Activated CD4-positive, alpha-beta T cell treated with anti-CD3 and anti-CD28 coated beads, Interleukin-2, amount 10 ng/mL, durations not matched to agents 24 days and 14 days (primary cell): ENCODE results near the gene SRC. TPM values are rescaled to one million over a fixed set of nuclear protein-coding genes. Genes with fewer than 3 reads are reported as not detected.

Experiments
- DNase-seq: peaks from one replicate; pipeline ENCODE4 v3.0.0; 2022
- H3K27ac Mint-ChIP-seq: one replicate; pipeline ENCODE4 v1.8.0; 2022; ENCODE audit warnings: mild to moderate bottlenecking, mixed read lengths
- H3K27me3 Mint-ChIP-seq: one replicate; pipeline ENCODE4 v1.8.0; 2022; ENCODE audit warnings: mixed read lengths
- H3K36me3 Mint-ChIP-seq: one replicate; pipeline ENCODE4 v1.8.0; 2022; ENCODE audit warnings: low read depth, mild to moderate bottlenecking, mixed read lengths
- H3K4me1 Mint-ChIP-seq: one replicate; pipeline ENCODE4 v1.8.0; 2021; ENCODE audit warnings: mixed read lengths
- H3K4me3 Mint-ChIP-seq: one replicate; pipeline ENCODE4 v1.8.0; 2022; ENCODE audit warnings: mild to moderate bottlenecking, moderate library complexity, mixed read lengths
- H3K9me3 Mint-ChIP-seq: one replicate; pipeline ENCODE4 v1.8.0; 2021; ENCODE audit warnings: mixed read lengths
- intact Hi-C: fragments of 100-400 bp; cut with micrococcal nuclease; formaldehyde crosslinking; loops from one replicate; pipeline ENCODE4 v1.15.1; 2023
- total RNA-seq: library from RNA; stranded (reverse); gene quantifications from 2 replicates; pipeline ENCODE4 v1.2.3, GENCODE V29; 2022

SRC gene
- total RNA-seq, 1 donor from 2014 or later = 5.4 TPM

DNA sequence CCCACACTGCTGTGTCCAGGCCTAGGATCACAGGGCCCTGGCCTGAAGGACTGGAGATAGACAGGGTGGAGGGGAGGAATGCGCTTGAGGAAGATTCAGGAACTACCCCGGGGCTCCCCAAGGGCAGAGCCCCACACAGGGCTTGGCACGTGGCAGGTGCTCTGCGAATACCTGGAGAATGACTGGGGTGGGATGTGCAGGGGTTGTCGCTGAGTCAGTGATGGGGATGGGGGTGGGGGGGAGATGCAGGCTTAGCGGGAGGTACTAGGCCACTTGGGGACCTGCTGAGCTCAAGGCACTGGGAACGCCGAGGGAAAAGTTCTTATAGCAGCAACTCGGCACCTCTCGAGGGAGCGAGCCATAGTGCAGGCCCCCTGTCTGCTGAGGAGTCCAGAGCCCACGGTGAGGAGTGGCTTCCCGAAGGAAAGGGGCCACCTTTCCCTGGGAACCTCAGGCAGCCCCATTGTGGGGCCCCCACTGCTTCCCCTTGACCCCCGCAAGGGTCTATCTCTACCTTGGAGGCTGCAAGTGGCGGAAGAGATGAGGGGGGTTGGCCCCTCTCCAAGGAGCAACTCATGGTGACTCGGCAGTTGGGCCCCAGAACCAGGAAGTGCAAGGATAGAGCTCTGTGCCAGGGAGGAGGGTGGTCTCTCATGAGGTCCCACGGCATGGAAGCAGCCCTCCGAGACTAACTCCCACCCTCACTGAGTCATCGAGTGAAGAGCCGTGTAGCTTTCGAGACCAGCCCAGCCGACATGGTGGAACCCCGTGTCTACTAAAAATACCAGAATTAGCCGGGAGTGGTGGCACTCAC lies 33.1 kb downstream of the SRC start:
- H3K36me3 Mint-ChIP-seq = no peaks in the 10 kb centered on the region
- H3K27ac Mint-ChIP-seq = no peak overlapping the region
- H3K27me3 Mint-ChIP-seq = peaks cover 3% of the 10 kb centered on the region
- intact Hi-C loops = no loop called here
- no peaks in the 10 kb centered on the region for H3K9me3 Mint-ChIP-seq
- DNase-seq = no peak
- peaks cover 8% of the 10 kb centered on the region for H3K4me1 Mint-ChIP-seq
- H3K4me3 Mint-ChIP-seq = no peak overlapping the region

GRCh38 chr20:37379967-37380828 lies 34.3 kb downstream of the SRC start:
- no peak overlapping the region for H3K4me3 Mint-ChIP-seq
- H3K27me3 Mint-ChIP-seq = peaks cover 7% of the 10 kb centered on the region
- H3K9me3 Mint-ChIP-seq = no peaks in the 10 kb centered on the region
- intact Hi-C loops = loop anchor here (5.0 kb wide), 1 partner anchor 183 kb away; no protein-coding TSS in a partner anchor
- peaks cover 12% of the 10 kb centered on the region for H3K4me1 Mint-ChIP-seq
- no peaks in the 10 kb centered on the region for H3K36me3 Mint-ChIP-seq
- no peak overlapping the region for H3K27ac Mint-ChIP-seq
- DNase-seq = no peak

GRCh38 chr20:37380864-37381579 lies 35.1 kb downstream of the SRC start:
- no peaks in the 10 kb centered on the region for H3K9me3 Mint-ChIP-seq
- peaks cover 7% of the 10 kb centered on the region for H3K27me3 Mint-ChIP-seq
- intact Hi-C loops = loop anchor here (5.0 kb wide), 1 partner anchor 184 kb away; no protein-coding TSS in a partner anchor
- peaks cover 12% of the 10 kb centered on the region for H3K4me1 Mint-ChIP-seq
- no peak overlapping the region for H3K4me3 Mint-ChIP-seq
- H3K36me3 Mint-ChIP-seq = no peaks in the 10 kb centered on the region
- no peak overlapping the region for H3K27ac Mint-ChIP-seq
- no peak for DNase-seq

DNA sequence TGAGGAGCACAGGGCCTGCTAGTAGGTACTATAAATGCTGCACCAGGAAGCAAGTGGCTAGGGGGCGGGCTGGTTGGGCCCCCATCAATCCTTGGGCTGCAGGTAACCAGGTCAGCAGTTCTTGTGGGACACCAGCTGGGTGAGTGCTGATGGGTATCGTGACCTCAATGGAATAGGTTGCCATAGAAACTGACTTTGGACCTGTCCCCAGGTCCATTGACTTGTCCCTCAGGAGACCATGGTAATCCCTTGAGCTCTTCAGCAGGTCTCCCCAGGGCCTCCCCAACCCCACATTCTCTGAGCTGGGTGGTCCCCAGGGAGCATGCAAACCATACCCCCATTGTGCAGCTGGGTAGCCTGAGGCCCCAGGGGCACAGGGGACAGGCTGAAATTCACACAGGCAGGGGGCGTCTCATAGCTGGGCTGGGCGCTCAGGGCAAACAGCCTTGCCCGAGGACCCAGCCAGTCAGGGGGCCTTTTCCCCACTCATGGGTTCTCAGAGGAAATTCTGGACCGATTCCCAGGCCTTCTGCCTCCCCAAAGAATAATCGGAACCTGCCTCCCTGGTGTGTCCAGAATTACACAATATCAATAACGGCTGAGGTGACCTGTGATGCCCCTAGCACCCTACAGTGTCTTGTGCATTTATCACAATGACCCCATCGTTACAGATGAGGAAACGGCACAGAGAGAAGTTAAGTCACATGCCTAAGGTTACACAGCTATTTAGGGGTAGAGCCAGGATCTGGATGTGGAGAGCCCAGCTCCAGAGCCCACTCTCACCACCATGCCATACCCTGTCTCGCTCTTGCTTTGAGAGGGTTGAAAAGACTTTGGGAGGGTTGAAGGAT lies 35.9 kb downstream of the SRC start:
- no peak for DNase-seq
- no peak overlapping the region for H3K4me3 Mint-ChIP-seq
- intact Hi-C loops = loop anchor here (5.0 kb wide), 1 partner anchor 185 kb away; no protein-coding TSS in a partner anchor
- no peaks in the 10 kb centered on the region for H3K9me3 Mint-ChIP-seq
- no peaks in the 10 kb centered on the region for H3K36me3 Mint-ChIP-seq
- no peak overlapping the region for H3K27ac Mint-ChIP-seq
- peaks cover 7% of the 10 kb centered on the region for H3K27me3 Mint-ChIP-seq
- peaks cover 12% of the 10 kb centered on the region for H3K4me1 Mint-ChIP-seq

- peak overlapping the region; percentile 8 for H3K27ac Mint-ChIP-seq
- H3K4me1 Mint-ChIP-seq = peaks cover 7% of the 10 kb centered on the region
- peaks cover 7% of the 10 kb centered on the region for H3K27me3 Mint-ChIP-seq
- intact Hi-C loops = loop anchor here (5.0 kb wide), 1 partner anchor 185 kb away; no protein-coding TSS in a partner anchor
- H3K4me3 Mint-ChIP-seq = peak overlapping the region; percentile 69
- no peak for DNase-seq
- H3K36me3 Mint-ChIP-seq = no peaks in the 10 kb centered on the region
- H3K9me3 Mint-ChIP-seq = no peaks in the 10 kb centered on the region
These were observed 36.7 kb downstream of the SRC start for GRCh38 chr20:37382482-37383120.

GRCh38 chr20:37383229-37383989 lies 37.5 kb downstream of the SRC start:
- Mint-ChIP-seq H3K27ac (no peak overlapping the region), H3K27me3 (peaks cover 7% of the 10 kb centered on the region), H3K36me3 (no peaks in the 10 kb centered on the region), H3K4me3 (peak overlapping the region; percentile 69), H3K4me1 (peaks cover 7% of the 10 kb centered on the region), H3K9me3 (no peaks in the 10 kb centered on the region)
- intact Hi-C loops = loop anchor here (5.0 kb wide), 1 partner anchor 186 kb away; no protein-coding TSS in a partner anchor
- DNase-seq = no peak

GRCh38 chr20:37384683-37385174 lies 38.8 kb downstream of the SRC start:
- Mint-ChIP-seq H3K4me1 (peaks cover 7% of the 10 kb centered on the region), H3K9me3 (no peaks in the 10 kb centered on the region), H3K27ac (peak overlapping the region; percentile 85), H3K4me3 (peak overlapping the region; percentile 72), H3K27me3 (peaks cover 7% of the 10 kb centered on the region), H3K36me3 (no peaks in the 10 kb centered on the region)
- peak; percentile 96 for DNase-seq
- intact Hi-C loops = loop anchor here (1.0 to 5.0 kb wide), 3 partner anchors 115 to 187 kb away; no protein-coding TSS in a partner anchor

GRCh38 chr20:37385176-37385575 lies 39.2 kb downstream of the SRC start:
- Mint-ChIP-seq H3K27ac (peak overlapping the region; percentile 85), H3K9me3 (no peaks in the 10 kb centered on the region)
- no peak for DNase-seq

GRCh38 chr20:37385659-37386504 lies 39.9 kb downstream of the SRC start:
- Mint-ChIP-seq H3K9me3 (no peaks in the 10 kb centered on the region), H3K27ac (no peak overlapping the region), H3K36me3 (no peaks in the 10 kb centered on the region), H3K4me3 (no peak overlapping the region), H3K27me3 (peaks cover 7% of the 10 kb centered on the region), H3K4me1 (peaks cover 7% of the 10 kb centered on the region)
- DNase-seq = no peak
- intact Hi-C loops = loop anchor here (2.0 kb wide), 1 partner anchor 149 kb away; no protein-coding TSS in a partner anchor

More at GRCh38 chr20:37385176-37385575, 39.2 kb downstream of the SRC start:
- intact Hi-C loops = loop anchor here (2.0 kb wide), 1 partner anchor 150 kb away; no protein-coding TSS in a partner anchor
- Mint-ChIP-seq H3K4me1 (peaks cover 7% of the 10 kb centered on the region), H3K36me3 (no peaks in the 10 kb centered on the region), H3K27me3 (peaks cover 7% of the 10 kb centered on the region), H3K4me3 (peak overlapping the region; percentile 72)

- intact Hi-C loops = no loop called here
- Mint-ChIP-seq H3K4me1 (peaks cover 7% of the 10 kb centered on the region), H3K9me3 (no peaks in the 10 kb centered on the region), H3K36me3 (no peaks in the 10 kb centered on the region), H3K27ac (no peak overlapping the region), H3K27me3 (peaks cover 7% of the 10 kb centered on the region), H3K4me3 (no peak overlapping the region)
- DNase-seq = no peak
These were observed 40.7 kb downstream of the SRC start for GRCh38 chr20:37386505-37387251.
